Cardiac muscle cell (in vitro differentiated cells and primary cell): Measurements from ENCODE around the gene YTHDC2. TPM values are rescaled to one million over a fixed set of nuclear protein-coding genes. Genes with fewer than 3 reads are reported as not detected.

Source experiments
- DNase-seq, 2 donors: peaks; one replicate each; pipeline versions ENCODE4 v3.0.0 to v3.0.0-alpha.2; 2010 to 2017; ENCODE audit warnings: low read depth in 1 of 2, low spot score in 1 of 2
- H3K27ac ChIP-seq: fragments of 200-600 bp; sonication (generic); 2 replicates; pipeline ENCODE4 v1.5.1; 2016
- H3K27me3 ChIP-seq: fragments of 200-600 bp; sonication (generic); 2 replicates; pipeline ENCODE4 v1.6.0; 2016; ENCODE audit warnings: control low read depth
- H3K36me3 ChIP-seq: fragments of 200-600 bp; sonication (generic); 2 replicates; pipeline ENCODE4 v1.5.1; 2016; ENCODE audit warnings: control low read depth
- H3K4me1 ChIP-seq: fragments of 200-600 bp; sonication (generic); 2 replicates; pipeline ENCODE4 v1.8.1; 2017; ENCODE audit warnings: low read depth, mild to moderate bottlenecking, mixed run types
- H3K4me3 ChIP-seq: fragments of 200-600 bp; sonication (generic); 2 replicates; pipeline ENCODE4 v1.5.1; 2016; ENCODE audit warnings: mild to moderate bottlenecking
- H3K9me3 ChIP-seq: fragments of 200-600 bp; sonication (generic); 2 replicates; pipeline ENCODE4 v1.5.1; 2017; ENCODE audit warnings: low read depth, mild to moderate bottlenecking, control low read depth
- CTCF ChIP-seq: IDR thresholded peaks from 2 replicates; pipeline ENCODE4 v1.5.1; 2012; ENCODE audit warnings: low read depth, mild to moderate bottlenecking, low read length
- polyA plus RNA-seq: library from polyadenylated mRNA; unstranded; fragments of >200 nt; fragmentation: Nextera tagmentation; extraction: Ambion mirVana; gene quantifications from 2 replicates; pipeline ENCODE4 v1.2.1, GENCODE V29; 2016
- total RNA-seq: library from RNA; depleted of rRNA; stranded (reverse); fragments of >200 nt; gene quantifications from 2 replicates; pipeline ENCODE4 v1.2.3, GENCODE V29; 2016

The YTHDC2 gene
- total and polyA plus RNA-seq, 2 experiments from 2014 or later: 11.2 to 16.1 TPM

- no peak for TF ChIP-seq CTCF
- no peak overlapping the region for H3K27ac ChIP-seq
- no peaks in the 10 kb centered on the region for H3K27me3 ChIP-seq
- no peak overlapping the region for H3K4me3 ChIP-seq
- no peaks in the 10 kb centered on the region for H3K36me3 ChIP-seq
- DNase-seq: no peak
- H3K4me1 ChIP-seq: no peaks in the 10 kb centered on the region
- H3K9me3 ChIP-seq: no peaks in the 10 kb centered on the region
These were observed 121.5 kb downstream of the YTHDC2 start for GRCh38 chr5:113634957-113635356.

GRCh38 chr5:113641715-113642114 is 128.2 kb downstream of the YTHDC2 start:
- TF ChIP-seq CTCF: no peak
- DNase-seq: no peak
- H3K4me3 ChIP-seq: no peak overlapping the region
- no peaks in the 10 kb centered on the region for H3K4me1 ChIP-seq
- no peaks in the 10 kb centered on the region for H3K9me3 ChIP-seq
- no peak overlapping the region for H3K27ac ChIP-seq
- no peaks in the 10 kb centered on the region for H3K27me3 ChIP-seq
- H3K36me3 ChIP-seq: no peaks in the 10 kb centered on the region

Other genes with a start within 250 kb of the YTHDC2 start
- 0.14 and 0.15 TPM in 2 replicates for gene TSSK1B, start 78.7 kb upstream of the YTHDC2 start, total RNA-seq
- gene TSSK1B, start 78.7 kb upstream of the YTHDC2 start, polyA plus RNA-seq: 0.27 TPM in 1 of 2 replicates, not detected in the other
- gene MCC, start 25.2 kb upstream of the YTHDC2 start, total RNA-seq: 105 and 137 TPM in 2 replicates
- 37.8 and 49.4 TPM in 2 replicates for gene MCC, start 25.2 kb upstream of the YTHDC2 start, polyA plus RNA-seq